ENCODE data around the gene UROS. TPM values are rescaled to one million over a fixed set of nuclear protein-coding genes. Genes with fewer than 3 reads are reported as not detected.

UROS gene
- total RNA-seq, 1 donor from 2014 or later, result 61.5 TPM

GRCh38 chr10:125812128-125812750 lies 10.8 kb downstream of the UROS start:
- peaks cover 3% of the 10 kb centered on the region for H3K27me3 Mint-ChIP-seq (ENCODE audit: unreplicated experiment)
- H3K27ac Mint-ChIP-seq (ENCODE audit: unreplicated experiment), result no peak overlapping the region
- peaks cover 25% of the 10 kb centered on the region for H3K36me3 Mint-ChIP-seq (ENCODE audit: low read depth, unreplicated experiment)
- no peak for TF ChIP-seq CTCF (IDR thresholded peaks at IDR 0.05; ENCODE audit: unreplicated experiment)
- H3K4me1 Mint-ChIP-seq (ENCODE audit: unreplicated experiment), result peaks cover 10% of the 10 kb centered on the region
- no peak overlapping the region for H3K4me3 Mint-ChIP-seq (ENCODE audit: unreplicated experiment)
- DNase-seq (ENCODE audit: low spot score), result no peak
- no peaks in the 10 kb centered on the region for H3K9me3 Mint-ChIP-seq (ENCODE audit: unreplicated experiment)

DNA sequence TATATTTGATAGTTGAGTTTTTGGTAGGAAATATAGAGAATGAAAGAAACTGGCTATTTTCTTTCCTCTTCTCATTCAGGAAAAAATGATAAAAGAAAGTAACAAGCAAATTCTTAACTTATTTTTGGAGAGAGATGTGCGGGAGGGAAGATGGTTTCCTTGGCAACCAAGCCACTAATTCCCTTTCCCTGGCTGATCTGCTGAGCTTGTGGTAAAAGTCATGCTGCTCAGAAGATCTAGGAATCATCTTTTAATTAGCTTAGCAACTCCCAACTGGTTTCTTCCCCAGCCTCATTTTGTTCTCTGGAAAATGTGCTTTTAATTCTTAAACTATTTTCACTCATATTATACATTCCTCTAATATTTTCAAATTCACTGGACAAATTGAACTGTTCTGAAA lies 11.8 kb downstream of the UROS start:
- H3K27ac Mint-ChIP-seq (ENCODE audit: unreplicated experiment), result no peak overlapping the region
- H3K27me3 Mint-ChIP-seq (ENCODE audit: unreplicated experiment), result peaks cover 5% of the 10 kb centered on the region
- DNase-seq (ENCODE audit: low spot score), result no peak
- H3K36me3 Mint-ChIP-seq (ENCODE audit: low read depth, unreplicated experiment), result peaks cover 34% of the 10 kb centered on the region
- H3K4me1 Mint-ChIP-seq (ENCODE audit: unreplicated experiment), result peaks cover 15% of the 10 kb centered on the region
- H3K9me3 Mint-ChIP-seq (ENCODE audit: unreplicated experiment), result no peaks in the 10 kb centered on the region
- no peak overlapping the region for H3K4me3 Mint-ChIP-seq (ENCODE audit: unreplicated experiment)
- TF ChIP-seq CTCF (IDR thresholded peaks at IDR 0.05; ENCODE audit: unreplicated experiment), result no peak

DNA sequence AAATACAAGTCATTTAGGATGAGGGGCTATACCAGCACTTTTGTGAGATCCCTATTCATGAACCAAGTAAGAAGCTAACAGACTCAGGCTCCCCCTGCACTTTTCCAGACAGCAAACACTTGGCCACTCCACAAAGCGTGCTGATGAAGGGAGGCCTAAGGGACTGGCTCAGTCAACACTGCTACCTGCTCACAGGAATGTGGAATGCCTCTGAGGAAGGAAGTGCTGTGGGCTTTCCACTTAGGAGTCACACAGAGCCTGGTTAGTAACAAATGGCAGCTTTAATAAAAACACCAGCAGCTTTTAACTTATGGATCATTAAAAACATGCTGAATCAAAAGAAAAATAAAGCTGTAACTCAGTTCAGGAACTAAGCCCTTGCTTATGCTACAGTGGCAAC lies 15.0 kb downstream of the UROS start:
- Mint-ChIP-seq H3K4me3 (ENCODE audit: unreplicated experiment) (no peak overlapping the region), H3K4me1 (ENCODE audit: unreplicated experiment) (peaks cover 16% of the 10 kb centered on the region), H3K27me3 (ENCODE audit: unreplicated experiment) (peaks cover 5% of the 10 kb centered on the region), H3K9me3 (ENCODE audit: unreplicated experiment) (no peaks in the 10 kb centered on the region), H3K27ac (ENCODE audit: unreplicated experiment) (peak overlapping the region; percentile 2), H3K36me3 (ENCODE audit: low read depth, unreplicated experiment) (peaks cover 20% of the 10 kb centered on the region)
- no peak for DNase-seq (ENCODE audit: low spot score)
- no peak for TF ChIP-seq CTCF (IDR thresholded peaks at IDR 0.05; ENCODE audit: unreplicated experiment)

GRCh38 chr10:125802739-125803138 lies 20.3 kb downstream of the UROS start:
- no peak for DNase-seq (ENCODE audit: low spot score)
- H3K36me3 Mint-ChIP-seq (ENCODE audit: low read depth, unreplicated experiment), result peaks cover 22% of the 10 kb centered on the region
- TF ChIP-seq CTCF (IDR thresholded peaks at IDR 0.05; ENCODE audit: unreplicated experiment), result no peak
- H3K4me3 Mint-ChIP-seq (ENCODE audit: unreplicated experiment), result no peak overlapping the region
- H3K27me3 Mint-ChIP-seq (ENCODE audit: unreplicated experiment), result peaks cover 5% of the 10 kb centered on the region
- no peak overlapping the region for H3K27ac Mint-ChIP-seq (ENCODE audit: unreplicated experiment)
- no peaks in the 10 kb centered on the region for H3K9me3 Mint-ChIP-seq (ENCODE audit: unreplicated experiment)
- peaks cover 10% of the 10 kb centered on the region for H3K4me1 Mint-ChIP-seq (ENCODE audit: unreplicated experiment)

DNA sequence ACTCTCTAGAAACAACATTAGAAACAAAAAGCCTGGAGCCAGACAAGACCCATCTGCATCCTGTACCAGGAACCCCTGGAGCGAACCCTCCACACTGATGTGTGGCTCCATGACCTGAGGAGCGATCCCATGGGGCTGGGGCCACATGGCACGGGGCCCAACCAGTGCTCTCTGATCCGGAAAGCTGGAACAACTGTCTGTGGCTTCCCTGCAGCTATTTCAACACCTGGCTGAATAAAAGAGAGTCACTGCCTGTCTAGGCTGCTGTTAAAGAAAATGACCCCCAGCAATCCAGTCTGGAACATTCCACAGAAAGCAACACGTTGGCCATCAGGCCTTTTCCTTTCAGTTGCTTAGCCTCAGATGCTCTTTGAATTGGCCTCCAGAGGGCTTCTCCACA lies 20.9 kb downstream of the UROS start:
- Mint-ChIP-seq H3K9me3 (ENCODE audit: unreplicated experiment) (no peaks in the 10 kb centered on the region), H3K27me3 (ENCODE audit: unreplicated experiment) (peaks cover 5% of the 10 kb centered on the region), H3K4me1 (ENCODE audit: unreplicated experiment) (peaks cover 6% of the 10 kb centered on the region), H3K27ac (ENCODE audit: unreplicated experiment) (no peak overlapping the region), H3K4me3 (ENCODE audit: unreplicated experiment) (no peak overlapping the region), H3K36me3 (ENCODE audit: low read depth, unreplicated experiment) (peaks cover 25% of the 10 kb centered on the region)
- TF ChIP-seq CTCF (IDR thresholded peaks at IDR 0.05; ENCODE audit: unreplicated experiment), result no peak
- no peak for DNase-seq (ENCODE audit: low spot score)

Data from endothelial cell (in vitro differentiated cells).